Astrocyte of the cerebellum (primary cell): ENCODE measurements around the gene ANKRD44.
"Not testable (repeated sequence)": the region's sequence is repeated elsewhere in the genome, so short reads cannot be mapped to it uniquely, and the experiment has no call there.

Source experiments
- DNase-seq: peaks from one replicate; pipeline ENCODE4 v3.0.0-alpha.2; 2011; ENCODE audit warnings: low read depth
- H3K4me3 ChIP-seq: 2 replicates; pipeline ENCODE4 v1.5.1; 2011; ENCODE audit warnings: mild to moderate bottlenecking, low read depth, low read length, moderate library complexity
- CTCF ChIP-seq: IDR thresholded peaks from 2 replicates; pipeline ENCODE4 v1.5.1; 2012; ENCODE audit warnings: low read length, low read depth, moderate library complexity, mild to moderate bottlenecking; ENCODE audit errors: missing control alignments
- in situ Hi-C: cut with HindIII; loops from 2 replicates; pipeline ENCODE4 v1.10.0; 2017; ENCODE audit warnings: low sequenced_read_pairs

ANKRD44 gene

DNA sequence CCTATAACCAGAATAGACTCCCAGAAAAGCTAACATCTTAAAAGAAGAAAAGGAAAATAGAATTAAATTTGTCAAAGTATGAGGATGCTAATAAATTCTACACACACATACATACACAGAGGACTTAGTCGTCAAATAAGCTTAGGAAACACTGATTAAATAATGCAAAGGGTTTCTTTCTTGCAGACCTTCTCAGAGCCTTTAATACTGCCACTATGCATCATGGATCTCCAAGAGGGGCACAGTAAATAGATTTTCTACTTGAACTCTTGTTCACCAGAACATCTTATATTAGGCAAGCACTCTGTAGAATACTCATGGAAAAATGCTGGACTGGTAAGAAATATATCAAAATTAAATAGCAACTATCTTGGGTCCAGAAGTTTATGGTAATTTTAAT lies 69.4 kb downstream of the ANKRD44 start:
- no peak overlapping the region for H3K4me3 ChIP-seq
- in situ Hi-C loops, result no loop called here
- no peak for TF ChIP-seq CTCF
- no peak for DNase-seq

DNA sequence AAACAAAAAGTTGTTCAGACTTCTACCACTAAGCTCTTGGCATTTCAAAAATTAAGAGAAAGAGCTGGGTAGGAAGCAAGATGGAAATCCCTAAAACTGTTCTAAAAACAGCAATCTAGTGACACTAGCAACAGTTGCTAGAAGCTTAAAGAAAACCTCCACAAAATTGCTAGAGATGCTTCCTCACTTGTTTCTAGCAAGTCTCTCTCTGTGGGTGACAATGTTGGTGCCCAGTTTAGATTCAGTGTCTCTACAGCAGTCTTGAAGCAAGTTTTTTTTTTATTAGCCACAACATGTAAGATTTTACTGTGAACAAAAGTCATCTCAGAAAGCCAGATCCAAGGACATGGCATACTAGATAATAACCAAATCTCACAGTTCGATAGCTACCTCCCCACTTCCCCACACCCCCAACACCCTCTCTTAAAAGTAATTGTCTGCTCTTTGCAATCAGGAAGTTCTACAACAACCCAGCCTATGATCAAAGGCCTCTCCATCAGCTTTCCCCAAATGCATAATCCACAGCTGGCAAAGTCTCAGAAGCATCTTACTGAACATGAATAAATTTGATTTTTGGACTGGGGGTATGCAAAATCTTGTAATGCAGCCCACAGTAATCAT lies 70.0 kb downstream of the ANKRD44 start:
- H3K4me3 ChIP-seq, result no peak overlapping the region
- in situ Hi-C loops, result no loop called here
- TF ChIP-seq CTCF, result no peak
- no peak for DNase-seq

DNA sequence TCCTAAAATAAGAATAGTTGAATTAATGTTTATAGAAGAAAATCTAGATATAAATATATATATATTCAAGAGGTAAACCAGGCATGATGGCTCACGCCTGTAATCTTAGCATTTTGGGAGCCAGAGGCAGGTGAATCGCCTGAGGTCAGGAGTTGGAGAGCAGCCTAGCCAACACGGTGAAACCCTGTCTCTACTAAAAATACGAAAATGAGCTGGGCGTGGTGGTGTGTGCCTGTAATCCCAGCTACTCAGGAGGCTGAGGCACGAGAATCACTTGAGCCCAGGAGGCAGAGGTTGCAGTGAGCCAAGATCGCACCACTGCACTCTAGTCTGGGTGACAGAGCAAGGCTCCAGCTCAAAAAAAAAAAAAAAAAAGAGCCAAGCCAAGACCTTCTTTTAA lies 70.6 kb downstream of the ANKRD44 start:
- H3K4me3 ChIP-seq, DNase-seq, in situ Hi-C loops: not testable (repeated sequence)

- H3K4me3 ChIP-seq, result no peak overlapping the region
- in situ Hi-C loops, result no loop called here
- no peak for TF ChIP-seq CTCF
- no peak for DNase-seq
Observed at GRCh38 chr2:197239434-197239833, 71.1 kb downstream of the ANKRD44 start.

GRCh38 chr2:197238043-197238365 lies 72.6 kb downstream of the ANKRD44 start:
- in situ Hi-C loops, result no loop called here
- DNase-seq, result no peak
- H3K4me3 ChIP-seq, result no peak overlapping the region
- no peak for TF ChIP-seq CTCF

DNA sequence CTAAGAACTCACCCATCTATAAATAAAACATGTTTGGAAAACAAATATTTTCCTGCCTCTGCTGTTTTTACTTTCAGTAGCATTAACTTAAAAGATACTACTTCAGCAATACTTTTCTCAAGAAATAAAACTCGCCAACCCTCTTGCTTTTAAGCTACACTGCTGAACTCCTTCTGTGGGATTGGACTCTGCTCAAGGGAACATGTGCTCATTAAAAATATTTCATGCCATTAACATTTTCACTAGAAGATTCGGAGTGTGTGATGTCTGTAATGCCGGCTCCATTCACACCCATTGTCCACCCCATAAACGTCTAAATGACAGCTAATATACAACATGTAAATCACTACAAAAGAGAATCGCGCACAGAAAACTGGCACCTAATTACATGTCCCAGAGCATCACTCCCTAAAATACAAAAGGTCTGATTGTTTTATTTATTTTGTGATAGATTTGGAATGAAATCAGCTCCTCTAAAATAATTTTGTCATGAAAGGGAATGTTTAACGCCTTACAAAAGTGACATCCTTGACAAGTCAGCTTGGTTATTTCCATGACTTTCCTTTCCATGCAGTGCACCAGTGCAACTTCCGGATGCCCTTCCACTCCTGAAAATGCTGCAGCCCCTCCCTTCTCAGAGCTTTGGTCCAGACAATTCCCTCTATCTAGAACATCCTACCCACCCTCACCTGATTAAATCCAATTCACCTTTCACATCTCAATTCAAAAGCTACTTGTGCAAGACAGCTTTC lies 73.1 kb downstream of the ANKRD44 start:
- no peak for DNase-seq
- H3K4me3 ChIP-seq, result no peak overlapping the region
- TF ChIP-seq CTCF, result no peak
- in situ Hi-C loops, result no loop called here

DNA sequence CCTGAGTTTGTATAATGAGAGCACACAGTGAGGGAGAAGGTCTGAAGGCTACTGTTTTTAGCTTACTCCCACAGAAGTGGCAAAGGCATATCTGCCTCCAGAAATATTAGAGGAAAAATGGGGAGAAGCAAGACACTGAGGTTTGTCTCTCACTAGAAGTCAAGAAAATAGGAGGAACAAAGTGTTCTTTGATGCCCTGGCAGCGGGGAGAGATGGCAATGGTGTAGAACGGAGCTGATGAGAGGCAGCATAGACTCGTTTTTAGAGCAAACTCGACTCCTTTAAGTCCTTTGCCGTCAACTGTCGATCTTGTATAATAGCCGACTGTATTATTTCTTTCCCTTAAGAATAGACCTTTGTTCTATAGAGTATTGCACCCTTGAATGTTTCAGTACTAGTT lies 73.8 kb downstream of the ANKRD44 start:
- no peak for DNase-seq
- TF ChIP-seq CTCF, result no peak
- in situ Hi-C loops, result no loop called here
- no peak overlapping the region for H3K4me3 ChIP-seq
